Erythroblast (primary cell): Measurements from ENCODE around the gene GADD45A.

Experiments
- GATA1 ChIP-seq: IDR thresholded peaks from 2 replicates; pipeline ENCODE4 v1.6.1; 2011; ENCODE audit warnings: low read depth, mild to moderate bottlenecking, control low read depth, low read length, moderate library complexity
- POLR2A ChIP-seq: IDR thresholded peaks from 2 replicates; pipeline ENCODE4 v1.6.1; 2011; ENCODE audit warnings: mild to moderate bottlenecking, low read length

GRCh38 chr1:67719329-67720196 lies 34.6 kb downstream of the GADD45A start:
- no peak for TF ChIP-seq POLR2A
- no peak for TF ChIP-seq GATA1
